ENCODE data around the gene ALG8.

DNA sequence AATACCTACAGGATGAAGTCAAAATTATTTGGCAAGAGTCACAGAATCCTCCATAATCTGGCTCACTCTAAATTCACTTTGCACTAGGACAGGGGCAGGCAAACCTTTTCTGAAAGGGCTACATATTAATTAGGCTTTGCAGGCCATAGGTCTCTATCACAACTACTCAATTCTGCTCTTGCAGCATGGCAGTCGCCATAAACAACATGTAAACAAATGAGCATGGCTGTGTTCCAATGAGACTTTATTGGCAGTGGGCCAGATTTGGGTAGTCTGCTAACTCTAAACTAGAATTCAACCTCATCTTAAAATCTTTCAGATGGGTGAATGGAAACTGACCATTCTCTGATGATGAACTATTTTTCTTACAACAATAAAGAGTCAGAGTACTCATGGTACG is 70.0 kb downstream of the ALG8 start:
- TF ChIP-seq POLR2AphosphoS5 (IDR thresholded peaks at IDR 0.05; ENCODE audit: low read depth, low read length): no peak
- TF ChIP-seq PAX5 (IDR thresholded peaks at IDR 0.05; ENCODE audit: insufficient read depth, low read length, severe bottlenecking): no peak
- no peak for TF ChIP-seq POLR2A (IDR thresholded peaks at IDR 0.05; ENCODE audit: low read depth, low read length)
- TF ChIP-seq SPI1 (IDR thresholded peaks at IDR 0.05; ENCODE audit: low read depth, low read length): no peak
